A673 (cell line): Measurements from ENCODE around the gene NOL3. TPM values are rescaled to one million over a fixed set of nuclear protein-coding genes. Genes with fewer than 3 reads are reported as not detected.

Experiments used
- BruUV-seq: library from RNA; stranded (reverse); fragments of 400-500 nt; replicated peaks from 2 replicates; lab custom pipeline; 2021; lab: Mats Ljungman, UMichigan
- CTCF ChIA-PET: fragments of 300-600 bp; sonication (Branson Sonifier 250); formaldehyde crosslinking; loops from one replicate; lab custom pipeline; 2022; ENCODE audit warnings: antibody characterized with exemption; lab: Charles Lee
- POLR2A ChIA-PET: fragments of 300-600 bp; sonication (Branson Sonifier 250); formaldehyde crosslinking; loops from one replicate; lab custom pipeline; 2022; ENCODE audit warnings: antibody characterized with exemption; ENCODE audit not compliant: low non-redundant PET; lab: Charles Lee
- DNase-seq: peaks from one replicate; pipeline ENCODE4 v3.0.0-alpha.2; 2015; ENCODE audit warnings: low spot score
- H3K27ac ChIP-seq: fragments of 200-600 bp; sonication (generic); 2 replicates; pipeline ENCODE4 v1.5.1; 2016; ENCODE audit warnings: mixed run types, low read depth, mild to moderate bottlenecking, mixed read lengths, antibody characterized with exemption, low read length; ENCODE audit not compliant: poor library complexity, severe bottlenecking
- H3K27me3 ChIP-seq: fragments of 200-600 bp; sonication (generic); replicated peaks from 2 replicates; pipeline ENCODE4 v1.6.1; 2017; ENCODE audit warnings: mixed run types, low read depth, mild to moderate bottlenecking, mixed read lengths, antibody characterized with exemption, low read length; ENCODE audit not compliant: insufficient read depth, poor library complexity
- H3K36me3 ChIP-seq: fragments of 200-600 bp; sonication (generic); 2 replicates; pipeline ENCODE4 v1.6.1; 2016; ENCODE audit warnings: mixed run types, mild to moderate bottlenecking, mixed read lengths, antibody characterized with exemption, low read length; ENCODE audit not compliant: insufficient read depth, poor library complexity, severe bottlenecking
- H3K4me1 ChIP-seq: fragments of 200-600 bp; sonication (generic); 2 replicates; pipeline ENCODE4 v1.6.1; 2017; ENCODE audit warnings: mixed run types, mild to moderate bottlenecking, mixed read lengths, antibody characterized with exemption, low read length; ENCODE audit not compliant: insufficient read depth, poor library complexity, severe bottlenecking
- H3K4me3 ChIP-seq: fragments of 200-600 bp; sonication (generic); 2 replicates; pipeline ENCODE4 v1.5.1; 2016; ENCODE audit warnings: low read depth, mixed run types, mild to moderate bottlenecking, mixed read lengths, low read length; ENCODE audit not compliant: poor library complexity, severe bottlenecking
- H3K9me3 ChIP-seq: fragments of 200-600 bp; sonication (generic); 2 replicates; pipeline ENCODE4 v1.6.1; 2016; ENCODE audit warnings: mixed run types, low read depth, mild to moderate bottlenecking, mixed read lengths, antibody characterized with exemption, low read length; ENCODE audit not compliant: poor library complexity, severe bottlenecking
- EZH2 ChIP-seq: fragments of 200-600 bp; sonication (generic); IDR thresholded peaks from 2 replicates; pipeline ENCODE4 v1.6.1; 2017; ENCODE audit warnings: borderline replicate concordance, low read depth, mild to moderate bottlenecking, mixed read lengths, antibody characterized with exemption, low read length; ENCODE audit not compliant: poor library complexity, severe bottlenecking
- intact Hi-C: fragments of 100-400 bp; cut with micrococcal nuclease; formaldehyde crosslinking; loops from one replicate; pipeline ENCODE4 v1.10.0; 2022; ENCODE audit not compliant: unreplicated experiment
- total RNA-seq: library from RNA; stranded (reverse); gene quantifications from 2 replicates; pipeline ENCODE4 v1.2.3, GENCODE V29; 2021
- TF ChIP-seq, protein P1 (sequence below): fragments of 300-800, 200-600 bp; sonication (generic); conservative IDR thresholded peaks from 2 replicates; pipeline ENCODE4 v1.5.1; 2017; ENCODE audit warnings: low read depth, mild to moderate bottlenecking, antibody characterized with exemption, low read length, moderate library complexity, mixed read lengths

The NOL3 gene
- total RNA-seq, 1 experiment from 2014 or later, result 15.3 TPM

DNA sequence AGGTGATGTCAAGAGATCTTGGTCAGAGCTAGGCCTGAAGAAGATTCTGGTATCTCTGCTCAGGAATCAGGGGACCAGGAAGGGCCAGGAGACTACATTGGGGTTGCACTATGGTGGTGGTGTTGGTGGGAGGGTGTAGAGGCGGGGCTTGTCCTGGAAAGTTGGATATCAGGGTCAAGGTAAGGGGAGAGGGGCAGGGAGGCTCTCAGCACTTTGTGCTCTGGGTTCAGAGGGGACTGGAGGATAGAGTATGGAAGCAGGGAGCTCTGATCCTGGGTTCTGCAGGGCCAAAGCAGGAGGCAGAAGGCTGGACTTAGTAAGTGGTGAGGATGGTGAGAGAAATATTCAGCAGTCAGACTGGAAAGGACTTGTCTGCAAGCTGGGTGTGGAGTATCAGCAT is 3.0 kb downstream of the NOL3 start:
- Histone ChIP-seq H3K36me3 (no peaks in the 10 kb centered on the region), H3K4me3 (peak overlapping the region; percentile 47), H3K27me3 (no peaks in the 10 kb centered on the region), H3K27ac (peak overlapping the region; percentile 61), H3K4me1 (peaks cover 33% of the 10 kb centered on the region), H3K9me3 (no peaks in the 10 kb centered on the region)
- no TSS peak for BruUV-seq
- ChIA-PET CTCF (interaction anchor here (0.7 to 0.9 kb wide), 2 partner anchors 18 to 516 kb away, joined by 3 to 5 read pairs; no protein-coding TSS in a partner anchor), POLR2A (interaction anchor here (0.7 kb wide), 1 partner anchor 53 kb away, joined by 3 read pairs; no protein-coding TSS in a partner anchor)
- intact Hi-C loops, result no loop called here
- no peak for DNase-seq
- TF ChIP-seq EZH2, result no peak
- TF ChIP-seq, protein P1, sequence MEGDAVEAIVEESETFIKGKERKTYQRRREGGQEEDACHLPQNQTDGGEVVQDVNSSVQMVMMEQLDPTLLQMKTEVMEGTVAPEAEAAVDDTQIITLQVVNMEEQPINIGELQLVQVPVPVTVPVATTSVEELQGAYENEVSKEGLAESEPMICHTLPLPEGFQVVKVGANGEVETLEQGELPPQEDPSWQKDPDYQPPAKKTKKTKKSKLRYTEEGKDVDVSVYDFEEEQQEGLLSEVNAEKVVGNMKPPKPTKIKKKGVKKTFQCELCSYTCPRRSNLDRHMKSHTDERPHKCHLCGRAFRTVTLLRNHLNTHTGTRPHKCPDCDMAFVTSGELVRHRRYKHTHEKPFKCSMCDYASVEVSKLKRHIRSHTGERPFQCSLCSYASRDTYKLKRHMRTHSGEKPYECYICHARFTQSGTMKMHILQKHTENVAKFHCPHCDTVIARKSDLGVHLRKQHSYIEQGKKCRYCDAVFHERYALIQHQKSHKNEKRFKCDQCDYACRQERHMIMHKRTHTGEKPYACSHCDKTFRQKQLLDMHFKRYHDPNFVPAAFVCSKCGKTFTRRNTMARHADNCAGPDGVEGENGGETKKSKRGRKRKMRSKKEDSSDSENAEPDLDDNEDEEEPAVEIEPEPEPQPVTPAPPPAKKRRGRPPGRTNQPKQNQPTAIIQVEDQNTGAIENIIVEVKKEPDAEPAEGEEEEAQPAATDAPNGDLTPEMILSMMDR, result no peak

DNA sequence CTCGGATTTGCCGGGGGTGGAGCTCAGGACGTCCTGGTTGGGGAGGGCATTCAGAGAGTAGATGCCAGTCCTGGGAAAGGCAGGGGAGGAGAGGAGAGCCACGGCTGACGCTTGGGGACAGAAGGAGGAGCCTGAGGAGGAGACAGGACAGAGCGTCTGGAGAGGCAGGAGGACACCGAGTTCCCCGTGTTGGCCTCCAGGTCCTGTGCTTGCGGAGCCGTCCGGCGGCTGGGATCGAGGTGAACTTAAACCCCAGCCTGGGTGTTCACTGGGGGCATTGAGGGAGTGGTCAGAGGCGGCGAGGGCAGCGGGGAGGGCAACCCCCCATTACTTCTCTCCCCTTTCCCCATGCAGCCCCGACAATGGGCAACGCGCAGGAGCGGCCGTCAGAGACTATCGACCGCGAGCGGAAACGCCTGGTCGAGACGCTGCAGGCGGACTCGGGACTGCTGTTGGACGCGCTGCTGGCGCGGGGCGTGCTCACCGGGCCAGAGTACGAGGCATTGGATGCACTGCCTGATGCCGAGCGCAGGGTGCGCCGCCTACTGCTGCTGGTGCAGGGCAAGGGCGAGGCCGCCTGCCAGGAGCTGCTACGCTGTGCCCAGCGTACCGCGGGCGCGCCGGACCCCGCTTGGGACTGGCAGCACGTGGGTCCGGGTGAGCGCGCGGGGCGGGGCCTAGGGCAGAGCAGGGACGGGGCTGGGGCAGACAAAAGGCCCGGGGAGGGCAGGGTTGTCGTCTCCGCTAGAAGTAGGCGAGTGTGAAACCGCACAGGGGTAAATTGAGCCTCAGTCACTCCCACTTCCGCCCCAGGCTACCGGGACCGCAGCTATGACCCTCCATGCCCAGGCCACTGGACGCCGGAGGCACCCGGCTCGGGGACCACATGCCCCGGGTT is 3.7 kb downstream of the NOL3 start:
- ChIA-PET POLR2A (interaction anchor here (0.7 kb wide), 1 partner anchor 52 kb away, joined by 3 read pairs; no protein-coding TSS in a partner anchor), CTCF (interaction anchor here (0.6 to 0.9 kb wide), 2 partner anchors 19 to 226 kb away, joined by 3 read pairs; no protein-coding TSS in a partner anchor)
- intact Hi-C loops, result no loop called here
- DNase-seq, result peak; percentile 87
- no peaks in the 10 kb centered on the region for H3K36me3 ChIP-seq
- BruUV-seq, result no TSS peak
- H3K4me3 ChIP-seq, result peak overlapping the region; percentile 47
- H3K27me3 ChIP-seq, result no peaks in the 10 kb centered on the region
- peaks cover 36% of the 10 kb centered on the region for H3K4me1 ChIP-seq
- no peaks in the 10 kb centered on the region for H3K9me3 ChIP-seq
- no peak for TF ChIP-seq EZH2
- TF ChIP-seq, protein P1, result no peak; the same call in 1 of the 2 replicates
- H3K27ac ChIP-seq, result peak overlapping the region; percentile 61

DNA sequence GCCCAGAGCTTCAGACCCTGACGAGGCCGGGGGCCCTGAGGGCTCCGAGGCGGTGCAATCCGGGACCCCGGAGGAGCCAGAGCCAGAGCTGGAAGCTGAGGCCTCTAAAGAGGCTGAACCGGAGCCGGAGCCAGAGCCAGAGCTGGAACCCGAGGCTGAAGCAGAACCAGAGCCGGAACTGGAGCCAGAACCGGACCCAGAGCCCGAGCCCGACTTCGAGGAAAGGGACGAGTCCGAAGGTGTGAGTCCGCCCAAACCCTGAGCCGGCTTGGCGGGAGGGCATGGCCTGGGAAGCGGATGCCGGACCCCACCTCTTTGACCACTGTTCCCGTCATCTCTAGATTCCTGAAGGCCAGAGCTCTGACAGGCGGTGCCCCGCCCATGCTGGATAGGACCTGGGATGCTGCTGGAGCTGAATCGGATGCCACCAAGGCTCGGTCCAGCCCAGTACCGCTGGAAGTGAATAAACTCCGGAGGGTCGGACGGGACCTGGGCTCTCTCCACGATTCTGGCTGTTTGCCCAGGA is 4.4 kb downstream of the NOL3 start:
- H3K9me3 ChIP-seq, result no peaks in the 10 kb centered on the region
- no peaks in the 10 kb centered on the region for H3K36me3 ChIP-seq
- TF ChIP-seq, protein P1, result no peak
- no peak for TF ChIP-seq EZH2
- H3K27me3 ChIP-seq, result no peaks in the 10 kb centered on the region
- no TSS peak for BruUV-seq
- ChIA-PET CTCF (interaction anchor here (0.6 to 1.0 kb wide), 3 partner anchors 10 to 225 kb away, joined by 3 to 5 read pairs (median 3); partner anchors contain the start of genes FBXL8 and TRADD), POLR2A (no interaction called here)
- intact Hi-C loops, result no loop called here
- H3K4me3 ChIP-seq, result peak overlapping the region; percentile 47
- DNase-seq, result no peak
- peak overlapping the region; percentile 61 for H3K27ac ChIP-seq
- peaks cover 32% of the 10 kb centered on the region for H3K4me1 ChIP-seq
